ENCODE measurements around the gene EVA1B. TPM values are rescaled to one million over a fixed set of nuclear protein-coding genes. Genes with fewer than 3 reads are reported as not detected.

EVA1B gene
- total RNA-seq, 4 donors from 2014 or later, result 20.9 to 122 (median 62.4) TPM

DNA sequence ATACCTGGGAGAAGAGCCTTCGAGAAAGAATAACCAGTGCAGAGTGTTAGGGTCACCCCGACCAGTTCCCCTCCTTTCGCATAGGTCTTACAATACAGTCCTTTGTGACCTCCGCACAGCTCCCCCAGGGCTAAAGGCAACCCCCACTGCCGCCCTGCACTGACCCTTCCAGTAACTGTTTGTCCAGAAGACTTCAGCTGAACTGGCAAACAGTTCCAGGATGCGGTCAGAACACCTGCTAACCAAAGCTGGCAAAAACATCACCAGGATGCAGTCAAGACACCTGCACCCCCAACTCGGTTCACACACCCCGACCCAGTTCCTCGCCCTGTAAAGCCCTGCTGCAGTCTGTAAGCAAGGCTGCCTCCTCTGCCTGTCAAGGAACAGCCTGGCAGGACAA, 6.4 kb upstream of the EVA1B start:
- DNase-seq, result no peak
- H3K4me3 ChIP-seq, result no peak overlapping the region
- intact Hi-C loops (cut with DNase I; ENCODE audit: low total_unique reads), result no loop called here
- no peaks in the 10 kb centered on the region for H3K9me3 ChIP-seq
- no peak for TF ChIP-seq POLR2A (IDR thresholded peaks at IDR 0.05)
- TF ChIP-seq, protein P1, sequence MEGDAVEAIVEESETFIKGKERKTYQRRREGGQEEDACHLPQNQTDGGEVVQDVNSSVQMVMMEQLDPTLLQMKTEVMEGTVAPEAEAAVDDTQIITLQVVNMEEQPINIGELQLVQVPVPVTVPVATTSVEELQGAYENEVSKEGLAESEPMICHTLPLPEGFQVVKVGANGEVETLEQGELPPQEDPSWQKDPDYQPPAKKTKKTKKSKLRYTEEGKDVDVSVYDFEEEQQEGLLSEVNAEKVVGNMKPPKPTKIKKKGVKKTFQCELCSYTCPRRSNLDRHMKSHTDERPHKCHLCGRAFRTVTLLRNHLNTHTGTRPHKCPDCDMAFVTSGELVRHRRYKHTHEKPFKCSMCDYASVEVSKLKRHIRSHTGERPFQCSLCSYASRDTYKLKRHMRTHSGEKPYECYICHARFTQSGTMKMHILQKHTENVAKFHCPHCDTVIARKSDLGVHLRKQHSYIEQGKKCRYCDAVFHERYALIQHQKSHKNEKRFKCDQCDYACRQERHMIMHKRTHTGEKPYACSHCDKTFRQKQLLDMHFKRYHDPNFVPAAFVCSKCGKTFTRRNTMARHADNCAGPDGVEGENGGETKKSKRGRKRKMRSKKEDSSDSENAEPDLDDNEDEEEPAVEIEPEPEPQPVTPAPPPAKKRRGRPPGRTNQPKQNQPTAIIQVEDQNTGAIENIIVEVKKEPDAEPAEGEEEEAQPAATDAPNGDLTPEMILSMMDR (IDR thresholded peaks at IDR 0.05), result no peak
- no peaks in the 10 kb centered on the region for H3K36me3 ChIP-seq
- no peak overlapping the region for H3K27ac ChIP-seq
- no peaks in the 10 kb centered on the region for H3K4me1 ChIP-seq
- H3K27me3 ChIP-seq, result no peaks in the 10 kb centered on the region

DNA sequence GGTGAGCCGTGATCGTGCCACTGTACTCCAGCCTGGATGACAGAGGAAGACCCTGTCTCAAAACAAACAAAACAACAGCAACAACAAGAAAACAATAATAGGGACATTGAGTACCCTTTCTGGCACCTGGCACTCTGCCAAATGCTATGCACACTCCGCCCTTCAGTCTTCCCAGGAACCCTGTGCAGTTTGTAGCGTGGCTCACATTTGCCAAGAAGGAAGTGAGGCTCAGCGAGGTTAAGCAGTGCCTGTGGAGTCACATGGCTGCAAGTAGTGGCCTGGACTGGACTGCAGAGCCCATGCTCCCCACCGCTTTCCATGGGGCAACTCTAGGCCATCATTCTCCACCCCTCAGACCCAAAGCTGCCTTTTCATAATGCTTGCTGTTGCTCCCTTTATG, 5.3 kb upstream of the EVA1B start:
- H3K4me3 ChIP-seq, result no peak overlapping the region
- no peak for TF ChIP-seq POLR2A (IDR thresholded peaks at IDR 0.05)
- TF ChIP-seq, protein P1 (IDR thresholded peaks at IDR 0.05), result no peak
- intact Hi-C loops (cut with DNase I; ENCODE audit: low total_unique reads), result no loop called here
- no peaks in the 10 kb centered on the region for H3K27me3 ChIP-seq
- H3K36me3 ChIP-seq, result no peaks in the 10 kb centered on the region
- no peaks in the 10 kb centered on the region for H3K9me3 ChIP-seq
- H3K4me1 ChIP-seq, result peaks cover 0 to 8% of the 10 kb centered on the region in 2 donors
- DNase-seq, result no peak
- no peak overlapping the region for H3K27ac ChIP-seq

DNA sequence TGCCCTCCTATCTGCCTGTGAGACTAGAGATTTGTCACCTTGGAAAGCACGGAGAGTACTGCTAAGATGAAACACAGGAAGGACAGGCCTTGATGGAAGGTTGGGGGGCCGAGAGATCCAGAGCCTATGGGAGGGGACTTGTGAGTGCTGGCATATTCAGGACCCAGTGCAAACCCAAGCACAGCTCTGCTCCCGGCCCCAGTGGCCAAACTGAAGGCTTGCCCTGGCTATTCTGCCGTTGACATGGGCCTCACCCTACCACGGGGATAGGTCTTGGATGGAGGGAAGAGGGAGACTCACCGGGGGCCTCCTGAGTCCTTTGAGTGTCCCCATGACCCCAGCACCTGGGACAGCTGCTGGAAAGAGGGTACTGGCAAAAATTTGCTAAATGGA, 4.6 kb upstream of the EVA1B start:
- no peak for DNase-seq
- TF ChIP-seq, protein P1 (IDR thresholded peaks at IDR 0.05), result no peak
- no peak for TF ChIP-seq POLR2A (IDR thresholded peaks at IDR 0.05)
- intact Hi-C loops (cut with DNase I; ENCODE audit: low total_unique reads), result no loop called here
- Histone ChIP-seq H3K27me3 (no peaks in the 10 kb centered on the region), H3K9me3 (no peaks in the 10 kb centered on the region), H3K36me3 (no peaks in the 10 kb centered on the region), H3K27ac (no peak overlapping the region), H3K4me1 (peaks cover 0 to 8% of the 10 kb centered on the region in 2 donors), H3K4me3 (no peak overlapping the region)

DNA sequence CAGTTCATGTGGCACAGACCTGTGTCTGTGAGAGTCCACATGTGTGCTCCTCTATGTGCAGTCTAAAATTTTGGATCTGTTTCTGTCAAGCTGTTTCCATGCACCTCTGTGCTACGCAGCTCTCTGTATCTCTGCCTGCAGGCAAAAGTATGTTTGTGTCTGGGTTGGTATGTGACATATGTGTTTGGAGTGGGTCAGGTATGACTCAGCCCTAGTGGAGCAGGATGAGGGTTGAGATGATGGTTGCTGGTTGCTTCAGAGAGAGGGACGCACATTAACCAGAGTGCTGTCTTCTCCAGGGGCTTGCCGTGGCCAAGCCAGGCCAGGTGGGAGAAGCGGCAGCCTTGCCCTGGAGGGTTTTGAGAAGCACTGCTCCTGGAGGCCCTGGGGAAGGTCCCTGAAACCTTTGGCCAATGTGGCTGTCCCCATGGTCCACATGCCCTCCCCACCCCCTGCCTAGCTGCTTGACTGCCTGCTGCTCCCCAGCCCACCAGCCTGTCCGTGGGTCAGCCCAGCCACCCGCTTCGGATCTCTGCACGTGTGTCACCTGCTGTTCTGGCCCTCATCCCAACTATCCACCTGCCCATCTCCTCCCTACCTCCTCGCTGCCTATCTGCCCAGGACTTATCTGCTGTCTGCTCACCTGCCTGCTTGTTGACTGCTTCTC, 4.1 kb upstream of the EVA1B start:
- Histone ChIP-seq H3K27ac (no peak overlapping the region), H3K4me3 (no peak overlapping the region), H3K4me1 (peaks cover under 1 to 8% of the 10 kb centered on the region in 2 donors), H3K27me3 (no peaks in the 10 kb centered on the region), H3K9me3 (no peaks in the 10 kb centered on the region), H3K36me3 (no peaks in the 10 kb centered on the region)
- TF ChIP-seq POLR2A (IDR thresholded peaks at IDR 0.05), result no peak
- TF ChIP-seq, protein P1 (IDR thresholded peaks at IDR 0.05), result no peak
- intact Hi-C loops (cut with DNase I; ENCODE audit: low total_unique reads), result no loop called here
- DNase-seq, result no peak

DNA sequence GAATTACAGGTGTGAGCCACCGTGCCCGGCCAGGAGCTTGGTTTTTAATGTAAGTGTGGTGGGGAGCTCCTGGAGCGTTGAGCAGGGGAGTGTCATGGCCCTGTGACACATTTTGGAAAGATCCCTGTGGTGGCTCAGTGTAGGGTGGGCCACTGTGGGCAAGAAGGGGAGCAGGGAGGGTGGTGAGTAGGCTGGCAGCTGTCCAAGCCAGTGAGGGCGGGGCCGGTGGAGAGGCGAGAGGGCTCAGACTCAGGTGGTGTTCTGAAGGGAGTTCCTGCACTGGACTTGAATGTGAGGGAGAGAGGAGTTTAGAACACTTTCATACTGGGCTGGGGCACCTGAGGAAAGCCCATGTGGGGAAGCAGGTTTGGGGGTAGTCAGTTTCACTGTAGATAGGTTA, 3.1 kb upstream of the EVA1B start:
- TF ChIP-seq, protein P1 (IDR thresholded peaks at IDR 0.05), result no peak
- no peak for TF ChIP-seq POLR2A (IDR thresholded peaks at IDR 0.05)
- Histone ChIP-seq H3K4me3 (no peak overlapping the region), H3K4me1 (peaks cover 8 to 11% of the 10 kb centered on the region in 2 donors), H3K27ac (no peak overlapping the region), H3K9me3 (no peaks in the 10 kb centered on the region), H3K27me3 (no peaks in the 10 kb centered on the region), H3K36me3 (no peaks in the 10 kb centered on the region)
- no peak for DNase-seq
- intact Hi-C loops (cut with DNase I; ENCODE audit: low total_unique reads), result no loop called here

Measured in uterus (tissue), 4 donors.